Parathyroid adenoma (tissue), 2 donors: ENCODE data around the gene STRN4.
A peak's percentile ranks its signal among the peaks of the same experiment; 100 is the strongest.

Source experiments
- H2AFZ ChIP-seq: fragments of 300-600 bp; sonication (generic); one replicate; pipeline ENCODE4 v1.7.0; 2017; ENCODE audit warnings: antibody characterized with exemption, mild to moderate bottlenecking
- H3K27ac ChIP-seq: fragments of 300-600 bp; sonication (generic); one replicate; pipeline ENCODE4 v1.7.0; 2017
- H3K27me3 ChIP-seq: fragments of 300-600 bp; sonication (generic); one replicate; pipeline ENCODE4 v1.7.0; 2017; ENCODE audit warnings: low read length; ENCODE audit not compliant: control insufficient read depth, insufficient read depth
- H3K36me3 ChIP-seq: fragments of 300-600 bp; sonication (generic); one replicate; pipeline ENCODE4 v1.7.0; 2017; ENCODE audit warnings: low read length; ENCODE audit not compliant: control insufficient read depth, insufficient read depth
- H3K4me1 ChIP-seq: fragments of 300-600 bp; sonication (generic); one replicate; pipeline ENCODE4 v1.7.0; 2017; ENCODE audit warnings: control low read depth
- H3K4me2 ChIP-seq: fragments of 300-600 bp; sonication (generic); one replicate; pipeline ENCODE4 v1.7.0; 2017; ENCODE audit warnings: low read length
- H3K4me3 ChIP-seq: fragments of 300-600 bp; sonication (generic); one replicate; pipeline ENCODE4 v1.7.0; 2017; ENCODE audit warnings: low read depth, low read length
- H3K79me2 ChIP-seq: fragments of 300-600 bp; sonication (generic); one replicate; pipeline ENCODE4 v1.7.0; 2017; ENCODE audit warnings: control low read depth
- H3K9ac ChIP-seq: fragments of 300-600 bp; sonication (generic); one replicate; pipeline ENCODE4 v1.7.0; 2017; ENCODE audit warnings: mild to moderate bottlenecking
- H3K9me3 ChIP-seq: fragments of 300-600 bp; sonication (generic); one replicate; pipeline ENCODE4 v1.7.0; 2017; ENCODE audit warnings: low read length; ENCODE audit not compliant: control insufficient read depth
- TF ChIP-seq, protein P1 (sequence below): fragments of 300-600 bp; sonication (generic); IDR thresholded peaks from one replicate; pipeline ENCODE4 v1.7.0; 2017; ENCODE audit warnings: antibody characterized with exemption, mild to moderate bottlenecking
- donor health status: primary hyperparathyroidism.

Gene STRN4, protein sequence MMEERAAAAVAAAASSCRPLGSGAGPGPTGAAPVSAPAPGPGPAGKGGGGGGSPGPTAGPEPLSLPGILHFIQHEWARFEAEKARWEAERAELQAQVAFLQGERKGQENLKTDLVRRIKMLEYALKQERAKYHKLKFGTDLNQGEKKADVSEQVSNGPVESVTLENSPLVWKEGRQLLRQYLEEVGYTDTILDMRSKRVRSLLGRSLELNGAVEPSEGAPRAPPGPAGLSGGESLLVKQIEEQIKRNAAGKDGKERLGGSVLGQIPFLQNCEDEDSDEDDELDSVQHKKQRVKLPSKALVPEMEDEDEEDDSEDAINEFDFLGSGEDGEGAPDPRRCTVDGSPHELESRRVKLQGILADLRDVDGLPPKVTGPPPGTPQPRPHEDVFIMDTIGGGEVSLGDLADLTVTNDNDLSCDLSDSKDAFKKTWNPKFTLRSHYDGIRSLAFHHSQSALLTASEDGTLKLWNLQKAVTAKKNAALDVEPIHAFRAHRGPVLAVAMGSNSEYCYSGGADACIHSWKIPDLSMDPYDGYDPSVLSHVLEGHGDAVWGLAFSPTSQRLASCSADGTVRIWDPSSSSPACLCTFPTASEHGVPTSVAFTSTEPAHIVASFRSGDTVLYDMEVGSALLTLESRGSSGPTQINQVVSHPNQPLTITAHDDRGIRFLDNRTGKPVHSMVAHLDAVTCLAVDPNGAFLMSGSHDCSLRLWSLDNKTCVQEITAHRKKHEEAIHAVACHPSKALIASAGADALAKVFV

DNA sequence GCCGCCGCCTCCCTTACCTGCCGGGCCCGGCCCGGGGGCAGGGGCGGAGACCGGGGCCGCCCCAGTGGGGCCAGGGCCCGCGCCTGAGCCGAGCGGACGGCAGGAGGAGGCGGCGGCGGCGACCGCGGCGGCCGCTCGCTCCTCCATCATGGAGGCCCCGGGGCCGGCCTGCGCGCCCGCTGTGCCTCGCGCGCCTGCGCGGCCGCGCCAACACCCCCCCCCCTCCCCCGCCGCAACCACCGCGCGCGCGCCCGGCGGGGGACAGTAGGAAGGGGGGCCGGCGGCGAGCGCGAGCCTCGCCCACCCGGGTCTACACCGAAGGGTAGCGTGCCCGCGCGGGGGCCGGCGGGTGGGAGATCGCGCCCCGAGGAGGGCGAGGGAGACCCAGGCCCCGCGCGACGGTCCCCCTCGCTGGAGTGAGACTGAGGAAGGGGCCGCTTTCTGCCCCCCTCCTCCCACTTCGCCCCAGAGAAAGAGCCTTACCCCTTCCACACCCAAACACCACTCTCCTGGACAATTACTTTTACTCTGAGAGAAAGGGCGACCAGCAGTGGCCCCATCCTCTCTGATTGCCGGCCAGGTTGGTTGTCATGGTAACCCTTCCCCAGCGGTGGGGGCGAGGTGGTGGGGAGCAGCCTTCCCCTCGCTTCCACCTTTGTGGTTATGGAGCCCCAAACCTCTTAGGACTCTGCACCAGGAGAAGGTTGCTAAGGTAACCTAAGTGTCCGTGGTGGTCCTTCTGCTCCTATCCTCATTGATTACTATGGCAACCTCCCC lies at the start of gene STRN4:
TSS of gene STRN4 (minus strand) at position 170 of the 777 bp plus-strand sequence. CDS start at position 150, 20 bp downstream.
- H3K9ac ChIP-seq, result peak within 1 kb of the TSS; percentile 42
- H2AFZ ChIP-seq, result peak within 1 kb of the TSS; percentile 88
- H3K9me3 ChIP-seq, result no peaks in the 10 kb centered on the region
- H3K4me3 ChIP-seq, result peak within 1 kb of the TSS; percentile 80
- H3K79me2 ChIP-seq, result peaks cover 27% of the 10 kb centered on the region
- no peak within 1 kb of the TSS for H3K27ac ChIP-seq
- H3K36me3 ChIP-seq, result no peaks in the 10 kb centered on the region
- H3K4me2 ChIP-seq, result peak within 1 kb of the TSS; percentile 96
- no peaks in the 10 kb centered on the region for H3K27me3 ChIP-seq
- TF ChIP-seq, protein P1, sequence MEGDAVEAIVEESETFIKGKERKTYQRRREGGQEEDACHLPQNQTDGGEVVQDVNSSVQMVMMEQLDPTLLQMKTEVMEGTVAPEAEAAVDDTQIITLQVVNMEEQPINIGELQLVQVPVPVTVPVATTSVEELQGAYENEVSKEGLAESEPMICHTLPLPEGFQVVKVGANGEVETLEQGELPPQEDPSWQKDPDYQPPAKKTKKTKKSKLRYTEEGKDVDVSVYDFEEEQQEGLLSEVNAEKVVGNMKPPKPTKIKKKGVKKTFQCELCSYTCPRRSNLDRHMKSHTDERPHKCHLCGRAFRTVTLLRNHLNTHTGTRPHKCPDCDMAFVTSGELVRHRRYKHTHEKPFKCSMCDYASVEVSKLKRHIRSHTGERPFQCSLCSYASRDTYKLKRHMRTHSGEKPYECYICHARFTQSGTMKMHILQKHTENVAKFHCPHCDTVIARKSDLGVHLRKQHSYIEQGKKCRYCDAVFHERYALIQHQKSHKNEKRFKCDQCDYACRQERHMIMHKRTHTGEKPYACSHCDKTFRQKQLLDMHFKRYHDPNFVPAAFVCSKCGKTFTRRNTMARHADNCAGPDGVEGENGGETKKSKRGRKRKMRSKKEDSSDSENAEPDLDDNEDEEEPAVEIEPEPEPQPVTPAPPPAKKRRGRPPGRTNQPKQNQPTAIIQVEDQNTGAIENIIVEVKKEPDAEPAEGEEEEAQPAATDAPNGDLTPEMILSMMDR, result no peak
- no peaks in the 10 kb centered on the region for H3K4me1 ChIP-seq

DNA sequence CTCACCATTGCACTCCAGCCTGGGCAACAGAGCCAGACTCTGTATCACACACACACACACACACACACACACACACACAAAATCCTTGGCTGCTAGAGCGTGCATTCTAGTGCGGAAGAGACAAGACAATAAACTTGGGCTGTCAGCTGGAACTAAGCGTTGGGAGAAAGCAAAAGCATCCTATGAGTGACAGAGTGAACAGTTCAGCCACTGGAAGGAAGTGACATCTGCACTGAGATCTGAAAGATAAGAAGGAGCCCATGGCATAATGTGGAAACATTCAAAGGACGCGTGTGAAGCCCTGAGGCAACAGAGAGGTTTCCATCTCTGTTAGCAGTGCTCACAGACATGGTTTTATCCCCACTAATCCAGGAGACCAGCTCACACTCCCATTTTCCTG lies 45.7 kb upstream of the STRN4 start:
- Histone ChIP-seq H3K4me3 (no peak overlapping the region), H3K4me1 (no peaks in the 10 kb centered on the region), H2AFZ (peak overlapping the region; percentile 13), H3K79me2 (no peaks in the 10 kb centered on the region), H3K4me2 (no peak overlapping the region), H3K9ac (no peak overlapping the region), H3K9me3 (no peaks in the 10 kb centered on the region), H3K36me3 (no peaks in the 10 kb centered on the region), H3K27ac (no peak overlapping the region), H3K27me3 (no peaks in the 10 kb centered on the region)
- TF ChIP-seq, protein P1, result no peak

DNA sequence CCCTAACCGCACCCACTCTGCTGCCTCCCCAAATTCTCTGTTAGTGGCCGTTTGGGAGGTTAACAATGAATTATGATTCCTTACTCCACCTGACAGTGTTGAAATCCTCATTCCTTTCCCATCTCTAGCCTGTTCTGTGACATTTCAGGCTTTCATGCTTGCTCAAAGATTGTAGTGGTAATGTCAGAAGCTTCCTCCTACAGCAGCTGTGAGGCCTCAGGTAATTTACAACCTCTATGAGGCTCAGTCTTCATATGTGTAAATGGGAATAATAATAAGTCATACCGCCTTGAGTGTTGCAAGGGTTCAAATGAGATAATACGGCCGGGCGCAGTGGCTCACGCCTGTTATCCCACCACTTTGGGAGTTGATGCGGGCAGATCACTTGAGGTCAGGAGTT lies 43.1 kb upstream of the STRN4 start:
- peaks cover under 1% of the 10 kb centered on the region for H3K4me1 ChIP-seq
- no peak overlapping the region for H2AFZ ChIP-seq
- no peaks in the 10 kb centered on the region for H3K27me3 ChIP-seq
- H3K27ac ChIP-seq, result no peak overlapping the region
- no peaks in the 10 kb centered on the region for H3K9me3 ChIP-seq
- H3K36me3 ChIP-seq, result no peaks in the 10 kb centered on the region
- H3K4me3 ChIP-seq, result no peak overlapping the region
- H3K4me2 ChIP-seq, result no peak overlapping the region
- no peaks in the 10 kb centered on the region for H3K79me2 ChIP-seq
- TF ChIP-seq, protein P1, result no peak
- H3K9ac ChIP-seq, result no peak overlapping the region

DNA sequence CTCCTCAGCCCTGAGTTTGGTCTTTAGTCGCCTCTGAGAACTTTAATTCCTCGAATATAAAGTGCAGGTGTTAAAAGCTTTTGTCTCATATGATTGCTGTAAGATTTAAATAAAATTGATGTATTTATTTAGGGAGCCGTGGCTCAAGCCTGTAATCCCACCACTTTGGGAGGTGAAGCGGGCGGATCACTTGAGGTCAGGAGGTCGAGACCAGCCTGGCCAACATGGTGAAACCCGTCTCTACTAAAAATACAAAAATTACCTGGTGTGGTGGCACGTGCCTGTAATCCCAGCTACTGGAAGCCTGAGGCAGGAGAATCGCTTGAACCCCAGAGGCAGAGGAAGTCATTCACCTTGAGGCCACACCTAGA lies 42.7 kb upstream of the STRN4 start:
- TF ChIP-seq, protein P1, result no peak
- no peaks in the 10 kb centered on the region for H3K9me3 ChIP-seq
- no peak overlapping the region for H3K27ac ChIP-seq
- no peak overlapping the region for H3K4me2 ChIP-seq
- peaks cover 5% of the 10 kb centered on the region for H3K4me1 ChIP-seq
- no peak overlapping the region for H2AFZ ChIP-seq
- no peak overlapping the region for H3K9ac ChIP-seq
- no peak overlapping the region for H3K4me3 ChIP-seq
- H3K79me2 ChIP-seq, result no peaks in the 10 kb centered on the region
- H3K36me3 ChIP-seq, result no peaks in the 10 kb centered on the region
- H3K27me3 ChIP-seq, result no peaks in the 10 kb centered on the region
